Transverse colon (tissue), 4 donors: ENCODE measurements around the gene ENOX1. TPM values are rescaled to one million over a fixed set of nuclear protein-coding genes. Genes with fewer than 3 reads are reported as not detected.

Experiments used
- DNase-seq: peaks from one replicate; pipeline ENCODE4 v3.0.0-alpha.2; 2019
- H3K27ac ChIP-seq, 4 donors: fragments of 200-600 bp; sonication (generic); 2 replicates each; pipeline ENCODE4 v1.5.1; 2016 to 2018; ENCODE audit warnings: inconsistent platforms in 4 of 4
- H3K27me3 ChIP-seq: fragments of 200-600 bp; sonication (generic); 2 replicates; pipeline ENCODE4 v1.5.1; 2017; ENCODE audit warnings: inconsistent platforms
- H3K36me3 ChIP-seq, 4 donors: fragments of 200-600 bp; sonication (generic); 2 replicates each; pipeline ENCODE4 v1.5.1; 2017 to 2019; ENCODE audit warnings: inconsistent platforms in 4 of 4
- H3K4me1 ChIP-seq, 4 donors: fragments of 200-600 bp; sonication (generic); 2 replicates each; pipeline ENCODE4 v1.5.1; 2017 to 2020; ENCODE audit warnings: inconsistent platforms in 4 of 4
- H3K4me3 ChIP-seq, 4 donors: fragments of 200-600 bp; sonication (generic); 1 replicate in 1 of 4; 2 replicates in 3 of 4; pipeline versions ENCODE4 v1.5.1 to v1.6.1; 2017 to 2019; ENCODE audit warnings: inconsistent platforms in 4 of 4
- H3K9me3 ChIP-seq, 2 donors: fragments of 200-600 bp; sonication (generic); 2 replicates each; pipeline ENCODE4 v1.5.1; 2017 to 2019; ENCODE audit warnings: inconsistent platforms in 2 of 2
- CTCF ChIP-seq, 5 experiments: fragments of 200-600 bp in 3 of 5; fragments of 450-650 bp in 2 of 5; sonication (generic) in 3 of 5; IDR thresholded peaks; 1 replicate in 2 of 5; 2 replicates in 3 of 5; pipeline ENCODE4 v1.5.1; 2016 to 2017; ENCODE audit warnings: antibody characterized with exemption in 5 of 5, inconsistent platforms in 3 of 5, mild to moderate bottlenecking in 2 of 5, moderate library complexity in 1 of 5
- EP300 ChIP-seq: sonication (generic); formaldehyde crosslinking; IDR thresholded peaks from one replicate; pipeline ENCODE4 v1.6.1; 2017; ENCODE audit warnings: antibody characterized with exemption, low read depth
- POLR2A ChIP-seq: fragments of 450-650 bp; IDR thresholded peaks from one replicate; pipeline ENCODE4 v1.6.1; 2016; ENCODE audit warnings: antibody characterized with exemption, mild to moderate bottlenecking, moderate library complexity
- POLR2AphosphoS5 ChIP-seq, 3 donors: sonication (generic); formaldehyde crosslinking; IDR thresholded peaks; one replicate each; pipeline ENCODE4 v1.6.1; 2016; ENCODE audit warnings: antibody characterized with exemption in 3 of 3
- WGBS, 2 donors: methylation state at CpG; one replicate each; pipeline ENCODE4 v1.1.5; 2018; ENCODE audit warnings: low coverage in 1 of 2; 5-methylcytosine and 5-hydroxymethylcytosine counted together
- in situ Hi-C, 4 donors: fragments of 200-750 bp; cut with MboI; loops; one replicate each; pipeline versions ENCODE4 v1.15.0 to v1.15.1; 2017; ENCODE audit warnings: low sequenced_read_pairs in 3 of 4, low pct_ligation_motif_present in 1 of 4, low pct_unique_long_range_greater_than_20kb in 1 of 4
- intact Hi-C: fragments of 100-400 bp; cut with DNase I; formaldehyde crosslinking; loops from one replicate; pipeline ENCODE4 v1.15.1; 2023; ENCODE audit warnings: low total_unique reads
- total RNA-seq, 4 donors: library from RNA; depleted of rRNA; stranded (reverse); fragments of >200 nt; gene quantifications; one replicate each; pipeline ENCODE4 v1.1.0, GENCODE V29; 2016

The ENOX1 gene
- total RNA-seq, 4 donors from 2014 or later: 1.5 to 6.4 (median 2.2) TPM

GRCh38 chr13:43388282-43389034, 398.3 kb downstream of the ENOX1 start:
- H3K36me3 ChIP-seq: no peaks in the 10 kb centered on the region
- H3K27ac ChIP-seq: no peak overlapping the region
- peaks cover 0 to 16% (median 8%) of the 10 kb centered on the region in 4 donors for H3K4me1 ChIP-seq
- TF ChIP-seq POLR2AphosphoS5 (IDR thresholded peaks at IDR 0.05): no peak
- no peak for TF ChIP-seq POLR2A
- TF ChIP-seq EP300: no peak
- no peak for TF ChIP-seq CTCF (IDR thresholded peaks at IDR 0.05)
- intact Hi-C loops: no loop called here
- WGBS, 2 donors: 17 to 24% methylated on average over 2 of the region's 2 CpGs
- no peaks in the 10 kb centered on the region for H3K27me3 ChIP-seq
- H3K9me3 ChIP-seq: no peaks in the 10 kb centered on the region
- H3K4me3 ChIP-seq: no peak overlapping the region
- in situ Hi-C loops: no loop called here
- no peak for DNase-seq

GRCh38 chr13:43387880-43388279, 398.9 kb downstream of the ENOX1 start:
- Histone ChIP-seq H3K9me3 (no peaks in the 10 kb centered on the region), H3K4me1 (peaks cover 0 to 16% (median 8%) of the 10 kb centered on the region in 4 donors), H3K27me3 (no peaks in the 10 kb centered on the region), H3K36me3 (no peaks in the 10 kb centered on the region), H3K4me3 (no peak overlapping the region), H3K27ac (no peak overlapping the region)
- intact Hi-C loops (no loop called here), in situ Hi-C loops (no loop called here)
- no peak for DNase-seq
- WGBS, 2 donors: 28 to 29% methylated on average over 2 of the region's 2 CpGs
- TF ChIP-seq POLR2AphosphoS5 (IDR thresholded peaks at IDR 0.05): no peak
- no peak for TF ChIP-seq POLR2A
- TF ChIP-seq CTCF (IDR thresholded peaks at IDR 0.05): no peak
- TF ChIP-seq EP300: no peak

- no peak overlapping the region for H3K27ac ChIP-seq
- no peak overlapping the region for H3K4me3 ChIP-seq
- no peaks in the 10 kb centered on the region for H3K36me3 ChIP-seq
- H3K4me1 ChIP-seq: peaks cover 0 to 10% (median 5%) of the 10 kb centered on the region in 4 donors
- peaks cover 0 to 5% of the 10 kb centered on the region in 2 donors for H3K9me3 ChIP-seq
- DNase-seq: no peak
- H3K27me3 ChIP-seq: no peaks in the 10 kb centered on the region
- intact Hi-C loops: no loop called here
- no peak for TF ChIP-seq POLR2AphosphoS5 (IDR thresholded peaks at IDR 0.05)
- 68 to 87% methylated on average over 3 to 5 of the region's 5 CpGs for WGBS, 2 donors
- in situ Hi-C loops: no loop called here
Observed at GRCh38 chr13:43383498-43384165, 403.1 kb downstream of the ENOX1 start.

- Histone ChIP-seq H3K36me3 (no peaks in the 10 kb centered on the region), H3K4me1 (no peaks in the 10 kb centered on the region), H3K27ac (no peak overlapping the region), H3K27me3 (no peaks in the 10 kb centered on the region), H3K4me3 (no peak overlapping the region), H3K9me3 (peaks cover 0 to 5% of the 10 kb centered on the region in 2 donors)
- DNase-seq: no peak
- 75 to 84% methylated on average over 1 of the region's 1 CpG for WGBS, 2 donors
- in situ Hi-C loops: no loop called here
- intact Hi-C loops: no loop called here
- TF ChIP-seq CTCF (IDR thresholded peaks at IDR 0.05) (no peak), POLR2A (no peak), POLR2AphosphoS5 (IDR thresholded peaks at IDR 0.05) (no peak), EP300 (no peak)
Observed at GRCh38 chr13:43379738-43380137, 407.0 kb downstream of the ENOX1 start.
